Posterior vena cava (tissue), 2 donors: ENCODE data around the gene CACNA1D. TPM values are rescaled to one million over a fixed set of nuclear protein-coding genes. Genes with fewer than 3 reads are reported as not detected.

Source experiments
- DNase-seq: peaks from one replicate; pipeline ENCODE4 v3.0.0-alpha.2; 2020; ENCODE audit warnings: low spot score
- intact Hi-C, 2 donors: fragments of 100-400 bp; cut with DNase I; formaldehyde crosslinking; loops; one replicate each; pipeline versions ENCODE4 v1.14.1 to v1.14.2; 2022 to 2023
- total RNA-seq, 2 donors: library from RNA; stranded (reverse); fragmentation: NEBNext Ultra II Directional; extraction: Animal tissue kit (Norgen Biotek cat#: 25700); gene quantifications; one replicate each; pipeline ENCODE4 v1.2.1, GENCODE V29; 2021
- donor health status: DM: yes; HTN: yes; CAD: no.
- donor health status: DM: yes; HTN: yes; CAD: no.

Gene CACNA1D
- total RNA-seq, 2 donors from 2014 or later: 1.1 to 1.9 TPM

- no peak for DNase-seq
- intact Hi-C loops: no loop called here
Observed at GRCh38 chr3:53862241-53862640, 367.8 kb downstream of the CACNA1D start.

- DNase-seq: no peak
- intact Hi-C loops: no loop called here
Observed at GRCh38 chr3:53863145-53863544, 368.7 kb downstream of the CACNA1D start.

Other genes with a start within 250 kb of the CACNA1D start
- gene TKT, start 238.6 kb upstream of the CACNA1D start, total RNA-seq: 100 to 1,000 TPM; 123 to 125 TPM
- 10 to 100 TPM; 18.2 to 22.2 TPM for gene DCP1A, start 147.1 kb upstream of the CACNA1D start, total RNA-seq